ENCODE results near the gene NPHP4. TPM values are rescaled to one million over a fixed set of nuclear protein-coding genes. Genes with fewer than 3 reads are reported as not detected.

The NPHP4 gene
- polyA plus RNA-seq, 3 donors, result 0.39 to 13.7 (median 1.2) TPM

- Mint-ChIP-seq H3K36me3 (peaks cover 38 to 52% of the 10 kb centered on the region in 2 donors), H3K9me3 (peaks cover 0 to 1% (median 0%) of the 10 kb centered on the region in 7 donors), H3K27me3 (ENCODE audit: low read depth in 3 of 3) (peaks cover 0 to 6% (median 0%) of the 10 kb centered on the region in 3 donors), H3K4me3 (peak overlapping the region in 1 of 2 donors; percentile 26), H3K4me1 (peaks cover 72% of the 10 kb centered on the region), H3K27ac (peak overlapping the region in 6 of 7 donors; percentile 1 to 99 (median 88))
- WGBS (ENCODE audit: insufficient coverage), result 79% methylated on average over 2 of the region's 2 CpGs
- Histone ChIP-seq H3K4me1 (ENCODE audit: control insufficient read depth in 1 of 2, insufficient read depth in 2 of 2, low read length in 2 of 2) (peaks cover 48 to 66% of the 10 kb centered on the region in 2 donors), H4K20me1 (ENCODE audit: insufficient read depth, low read length) (peaks cover 88% of the 10 kb centered on the region), H3K9ac (ENCODE audit: insufficient read depth, low read length, poor library complexity, severe bottlenecking) (no peak overlapping the region), H2AFZ (ENCODE audit: insufficient read depth, low read depth, low read length, poor library complexity, severe bottlenecking) (no peak overlapping the region), H3K36me3 (replicated peaks in 1 of 2; ENCODE audit: control insufficient read depth in 1 of 2, insufficient read depth in 2 of 2, low read length in 2 of 2) (peaks cover 21 to 53% of the 10 kb centered on the region in 2 donors), H3K4me2 (replicated peaks; ENCODE audit: extremely low read depth, low read length, poor library complexity, severe bottlenecking) (no peak overlapping the region), H3K27me3 (ENCODE audit: control insufficient read depth in 2 of 2, insufficient read depth in 2 of 2, low read length in 2 of 2) (no peaks in the 10 kb centered on the region), H3K4me3 (replicated peaks in 1 of 3; ENCODE audit: low read depth in 2 of 3, low read length in 3 of 3) (no peak overlapping the region), H3K27ac (ENCODE audit: low read depth in 1 of 2, low read length in 2 of 2) (peak overlapping the region in 1 of 2 donors; percentile 100), H3K9me3 (replicated peaks in 1 of 2; ENCODE audit: control insufficient read depth in 1 of 2, insufficient read depth in 1 of 2, low read length in 2 of 2) (no peaks in the 10 kb centered on the region), H3K79me2 (ENCODE audit: insufficient read depth, low read length) (peaks cover 97% of the 10 kb centered on the region)
- no peak for DNase-seq
- intact Hi-C loops (cut with micrococcal nuclease), result no loop called here
- no peak for TF ChIP-seq CTCF (IDR thresholded peaks at IDR 0.05)
These were observed 38.5 kb upstream of the NPHP4 start for GRCh38 chr1:6030547-6031261.

GRCh38 chr1:6030132-6030531, 37.9 kb upstream of the NPHP4 start:
- Histone ChIP-seq H3K79me2 (ENCODE audit: insufficient read depth, low read length) (peaks cover 97% of the 10 kb centered on the region), H4K20me1 (ENCODE audit: insufficient read depth, low read length) (peaks cover 82% of the 10 kb centered on the region), H3K4me2 (replicated peaks; ENCODE audit: extremely low read depth, low read length, poor library complexity, severe bottlenecking) (no peak overlapping the region), H3K27ac (ENCODE audit: low read depth in 1 of 2, low read length in 2 of 2) (peak overlapping the region; percentile 16 to 100), H2AFZ (ENCODE audit: insufficient read depth, low read depth, low read length, poor library complexity, severe bottlenecking) (no peak overlapping the region), H3K36me3 (replicated peaks in 1 of 2; ENCODE audit: control insufficient read depth in 1 of 2, insufficient read depth in 2 of 2, low read length in 2 of 2) (peaks cover 16 to 48% of the 10 kb centered on the region in 2 donors), H3K4me1 (ENCODE audit: control insufficient read depth in 1 of 2, insufficient read depth in 2 of 2, low read length in 2 of 2) (peaks cover 54 to 72% of the 10 kb centered on the region in 2 donors), H3K9me3 (replicated peaks in 1 of 2; ENCODE audit: control insufficient read depth in 1 of 2, insufficient read depth in 1 of 2, low read length in 2 of 2) (no peaks in the 10 kb centered on the region), H3K27me3 (ENCODE audit: control insufficient read depth in 2 of 2, insufficient read depth in 2 of 2, low read length in 2 of 2) (no peaks in the 10 kb centered on the region), H3K9ac (ENCODE audit: insufficient read depth, low read length, poor library complexity, severe bottlenecking) (no peak overlapping the region), H3K4me3 (replicated peaks in 1 of 3; ENCODE audit: low read depth in 2 of 3, low read length in 3 of 3) (no peak overlapping the region)
- H3K4me3 Mint-ChIP-seq, result peak overlapping the region; percentile 13 to 26
- peaks cover 0 to 1% (median 0%) of the 10 kb centered on the region in 7 donors for H3K9me3 Mint-ChIP-seq
- peaks cover 74% of the 10 kb centered on the region for H3K4me1 Mint-ChIP-seq
- peak in 1 of 3 donors; percentile 27 for DNase-seq
- peaks cover 0 to 6% (median 0%) of the 10 kb centered on the region in 3 donors for H3K27me3 Mint-ChIP-seq (ENCODE audit: low read depth in 3 of 3)
- 73% methylated on average over 5 of the region's 7 CpGs for WGBS (ENCODE audit: insufficient coverage)
- H3K27ac Mint-ChIP-seq, result peak overlapping the region in 5 of 7 donors; percentile 1 to 99 (median 97)
- intact Hi-C loops (cut with micrococcal nuclease), result no loop called here
- TF ChIP-seq CTCF (IDR thresholded peaks at IDR 0.05), result no peak
- peaks cover 35 to 46% of the 10 kb centered on the region in 2 donors for H3K36me3 Mint-ChIP-seq
